Measurements from ENCODE around the gene P3H3.

DNA sequence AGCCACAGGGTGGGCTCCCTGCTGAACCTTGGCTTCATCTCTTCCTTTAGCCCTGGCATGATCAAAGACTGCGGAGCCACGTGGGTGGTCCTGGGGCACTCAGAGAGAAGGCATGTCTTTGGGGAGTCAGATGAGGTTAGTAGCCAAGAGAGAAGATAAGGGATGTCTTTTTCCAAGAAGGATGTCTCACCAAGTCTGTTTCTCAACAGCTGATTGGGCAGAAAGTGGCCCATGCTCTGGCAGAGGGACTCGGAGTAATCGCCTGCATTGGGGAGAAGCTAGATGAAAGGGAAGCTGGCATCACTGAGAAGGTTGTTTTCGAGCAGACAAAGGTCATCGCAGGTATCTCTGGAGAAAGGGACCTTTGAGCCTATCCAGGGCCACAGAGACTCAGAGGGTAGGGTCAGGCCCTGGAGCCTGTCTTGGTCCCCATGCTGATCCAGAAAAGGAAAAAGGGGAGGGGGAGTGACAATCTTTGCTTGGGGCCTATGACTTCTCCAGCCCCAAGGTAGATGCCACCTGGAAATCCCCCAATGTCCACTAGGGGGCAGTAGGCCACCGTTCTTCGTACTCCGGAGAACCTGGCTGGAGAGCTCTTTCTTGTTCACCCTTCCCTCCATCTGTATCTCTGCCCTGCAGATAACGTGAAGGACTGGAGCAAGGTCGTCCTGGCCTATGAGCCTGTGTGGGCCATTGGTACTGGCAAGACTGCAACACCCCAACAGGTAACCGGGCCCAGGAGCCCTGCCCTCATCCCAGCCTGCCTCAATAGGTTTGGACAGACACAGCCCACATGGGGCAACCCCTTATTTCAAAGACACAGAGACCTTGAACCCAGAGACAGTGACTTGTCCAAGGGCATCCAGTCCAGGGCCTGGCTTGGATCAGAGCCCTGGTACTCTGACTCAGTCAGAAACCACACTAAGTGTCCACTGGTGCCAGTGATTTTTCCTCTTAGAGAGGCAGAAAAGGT lies 41.1 kb downstream of the P3H3 start:
- TF ChIP-seq CTCF (optimal IDR thresholded peaks at IDR 0.05 in 1 of 3, IDR thresholded peaks at IDR 0.05 in 1 of 3, conservative IDR thresholded peaks at IDR 0.05 in 1 of 3; ENCODE audit: extremely low read depth in 1 of 3, insufficient read depth in 2 of 3, low read length in 3 of 3) (peak; percentile 85 to 93 (median 90)), EZH2 (IDR thresholded peaks at IDR 0.05; ENCODE audit: low read length) (no peak)

Measured in keratinocyte (primary cell).